NCI-H1105 (cell line): Measurements from ENCODE around the gene SAP30L.

ENCODE experiments used
- DNase-seq: peaks from one replicate; lab custom pipeline; 2025; lab: John Stamatoyannopoulos, UW

SAP30L gene

GRCh38 chr5:154466147-154466546 is 20.4 kb downstream of the SAP30L start:
- no peak for DNase-seq

GRCh38 chr5:154466671-154467070 is 20.9 kb downstream of the SAP30L start:
- DNase-seq = no peak

GRCh38 chr5:154467655-154468354 is 22.0 kb downstream of the SAP30L start:
- DNase-seq = peak; percentile 15

- DNase-seq = no peak
Observed at GRCh38 chr5:154470137-154470536, 24.3 kb downstream of the SAP30L start.

- no peak for DNase-seq
Observed at GRCh38 chr5:154470947-154471870, 25.4 kb downstream of the SAP30L start.

GRCh38 chr5:154472871-154473580 is 27.2 kb downstream of the SAP30L start:
- DNase-seq = no peak

- no peak for DNase-seq
Observed at GRCh38 chr5:154473581-154474283, 27.9 kb downstream of the SAP30L start.

- DNase-seq = no peak
Observed at GRCh38 chr5:154474396-154475334, 28.9 kb downstream of the SAP30L start.

- DNase-seq = no peak
Observed at GRCh38 chr5:154475591-154476353, 30.0 kb downstream of the SAP30L start.

GRCh38 chr5:154476354-154477205 is 30.8 kb downstream of the SAP30L start:
- DNase-seq = no peak

- no peak for DNase-seq
Observed at GRCh38 chr5:154477382-154478223, 31.8 kb downstream of the SAP30L start.

- peak; percentile 42 for DNase-seq
Observed at GRCh38 chr5:154478224-154478565, 32.4 kb downstream of the SAP30L start, which contains the start of gene HAND1. Gene HAND1 (minus strand): TSS chr5:154478227. CDS start chr5:154478008, 219 bp downstream.

- no peak for DNase-seq
Observed at GRCh38 chr5:154478752-154479159, 33.0 kb downstream of the SAP30L start.

GRCh38 chr5:154479160-154479943 is 33.6 kb downstream of the SAP30L start:
- DNase-seq = no peak

GRCh38 chr5:154479944-154480750 is 34.4 kb downstream of the SAP30L start:
- DNase-seq = no peak

- DNase-seq = no peak
Observed at GRCh38 chr5:154480847-154481246, 35.0 kb downstream of the SAP30L start.
